Measurements from ENCODE around the gene ASMTL.
A peak's percentile ranks its signal among the peaks of the same experiment; 100 is the strongest.
"Not testable (repeated sequence)": the region's sequence is repeated elsewhere in the genome, so short reads cannot be mapped to it uniquely, and the experiment has no call there.

The ASMTL gene

GRCh38 chrX:1481636-1482529 is 29.2 kb upstream of the ASMTL start:
- DNase-seq (ENCODE audit: low read depth in 2 of 2, low spot score in 1 of 2), result peak in 1 of 2 donors; percentile 41

- no peak for DNase-seq (ENCODE audit: low read depth in 2 of 2, low spot score in 1 of 2)
Observed at GRCh38 chrX:1480082-1480785, 27.5 kb upstream of the ASMTL start.

GRCh38 chrX:1477801-1478458 is 25.2 kb upstream of the ASMTL start:
- DNase-seq (ENCODE audit: low read depth in 2 of 2, low spot score in 1 of 2), result no peak

GRCh38 chrX:1477229-1477628 is 24.5 kb upstream of the ASMTL start:
- no peak for DNase-seq (ENCODE audit: low read depth in 2 of 2, low spot score in 1 of 2)

- DNase-seq (ENCODE audit: low read depth in 2 of 2, low spot score in 1 of 2), result no peak
Observed at GRCh38 chrX:1476682-1477081, 24.0 kb upstream of the ASMTL start.

GRCh38 chrX:1475881-1476280 is 23.2 kb upstream of the ASMTL start:
- no peak for DNase-seq (ENCODE audit: low read depth in 2 of 2, low spot score in 1 of 2)

- DNase-seq (ENCODE audit: low read depth in 2 of 2, low spot score in 1 of 2), result no peak
Observed at GRCh38 chrX:1475481-1475880, 22.8 kb upstream of the ASMTL start.

GRCh38 chrX:1474593-1474992 is 21.9 kb upstream of the ASMTL start:
- DNase-seq (ENCODE audit: low read depth in 2 of 2, low spot score in 1 of 2), result not testable (repeated sequence)

- no peak for DNase-seq (ENCODE audit: low read depth in 2 of 2, low spot score in 1 of 2)
Observed at GRCh38 chrX:1472975-1473374, 20.3 kb upstream of the ASMTL start.

GRCh38 chrX:1468250-1468772 is 15.6 kb upstream of the ASMTL start:
- DNase-seq (ENCODE audit: low read depth in 2 of 2, low spot score in 1 of 2), result peak; percentile 46 to 70

- DNase-seq (ENCODE audit: low read depth in 2 of 2, low spot score in 1 of 2), result peak in 1 of 2 donors; percentile 25
Observed at GRCh38 chrX:1466971-1467561, 14.4 kb upstream of the ASMTL start.

GRCh38 chrX:1466232-1466661 is 13.5 kb upstream of the ASMTL start:
- no peak for DNase-seq (ENCODE audit: low read depth in 2 of 2, low spot score in 1 of 2)

GRCh38 chrX:1465286-1466231 is 12.8 kb upstream of the ASMTL start:
- no peak for DNase-seq (ENCODE audit: low read depth in 2 of 2, low spot score in 1 of 2)

GRCh38 chrX:1464971-1465285 is 12.2 kb upstream of the ASMTL start:
- DNase-seq (ENCODE audit: low read depth in 2 of 2, low spot score in 1 of 2), result no peak

- no peak for DNase-seq (ENCODE audit: low read depth in 2 of 2, low spot score in 1 of 2)
Observed at GRCh38 chrX:1464041-1464970, 11.6 kb upstream of the ASMTL start.

GRCh38 chrX:1463581-1463980 is 10.9 kb upstream of the ASMTL start:
- DNase-seq (ENCODE audit: low read depth in 2 of 2, low spot score in 1 of 2), result no peak

GRCh38 chrX:1462596-1463251 is 10.0 kb upstream of the ASMTL start:
- peak; percentile 25 to 53 for DNase-seq (ENCODE audit: low read depth in 2 of 2, low spot score in 1 of 2)

GRCh38 chrX:1462110-1462509 is 9.4 kb upstream of the ASMTL start:
- no peak for DNase-seq (ENCODE audit: low read depth in 2 of 2, low spot score in 1 of 2)

GRCh38 chrX:1455948-1456280 is 3.2 kb upstream of the ASMTL start:
- no peak for DNase-seq (ENCODE audit: low read depth in 2 of 2, low spot score in 1 of 2)

Data from stimulated activated CD8-positive, alpha-beta memory T cell treated with anti-CD3 and anti-CD28 coated beads, Interleukin-4, amount 100 ng/mL, for 4 hours (primary cell).